K562 (cell line): ENCODE data around the gene LRRTM4. TPM values are rescaled to one million over a fixed set of nuclear protein-coding genes. Genes with fewer than 3 reads are reported as not detected.

ENCODE experiments used
- ATAC-seq: fragments of 200-7000 bp; cut with Tn5 transposase; 3 replicates; pipeline ENCODE4 v1.9.1; 2020; ENCODE audit warnings: moderate library complexity
- BruUV-seq: library from RNA; stranded (reverse); fragments of 400-500 nt; replicated peaks from 2 replicates; lab custom pipeline; 2021; lab: Mats Ljungman, UMichigan
- CTCF ChIA-PET: fragments of 300-600 bp; formaldehyde crosslinking; extraction: SDS; loops from one replicate; lab custom pipeline; 2021; ENCODE audit warnings: low intra/inter-chr PET ratio; lab: Yijun Ruan, JAX
- POLR2A ChIA-PET: fragments of 300-600, 350-650 bp; sonication (Branson Sonifier 250); formaldehyde crosslinking; extraction: SDS; loops from one replicate; lab custom pipeline; 2021; ENCODE audit warnings: antibody characterized with exemption, inconsistent platforms; lab: Yijun Ruan, JAX
- DNase-seq, 4 experiments: peaks; one replicate each; pipeline versions ENCODE4 v3.0.0 to v3.0.0-alpha.2; 2011 to 2018; ENCODE audit warnings: low spot score in 3 of 4, mixed read lengths in 3 of 4; ENCODE audit errors: extremely low read depth in 1 of 4
- FAIRE-seq: peaks from 2 replicates; lab custom pipeline; 2011; peaks lifted over from hg19 to GRCh38; lab: Jason Lieb, UNC
- H2AFZ ChIP-seq: 2 replicates; pipeline ENCODE4 v1.6.0; 2011; ENCODE audit warnings: low read depth, low read length, control low read depth, inconsistent platforms
- H3K27ac ChIP-seq: fragments of 200-600 bp; 3 replicates; pipeline ENCODE4 v1.8.0; 2011; ENCODE audit warnings: low read depth, mild to moderate bottlenecking, control low read depth, inconsistent platforms, low read length, moderate library complexity, mixed read lengths; ENCODE audit errors: extremely low read depth
- H3K27me3 ChIP-seq, 2 experiments: fragments of 300-600 bp in 1 of 2; 2 replicates in 1 of 2; 3 replicates in 1 of 2; pipeline versions ENCODE4 v1.6.0 to v1.8.0; 2011; ENCODE audit warnings: inconsistent platforms in 2 of 2, low read length in 2 of 2, mild to moderate bottlenecking in 1 of 2, mixed read lengths in 1 of 2, moderate library complexity in 1 of 2; ENCODE audit not compliant: control insufficient read depth in 2 of 2, insufficient read depth in 2 of 2
- H3K36me3 ChIP-seq: fragments of 300-600 bp; 3 replicates; pipeline ENCODE4 v1.8.0; 2011; ENCODE audit warnings: mild to moderate bottlenecking, low read length, inconsistent platforms; ENCODE audit not compliant: control insufficient read depth, insufficient read depth
- H3K4me1 ChIP-seq, 2 experiments: fragments of 200-600 bp in 1 of 2; replicated peaks in 1 of 2; 2 replicates in 1 of 2; 3 replicates in 1 of 2; pipeline versions ENCODE4 v1.5.1 to v1.8.0; 2011; ENCODE audit warnings: inconsistent platforms in 2 of 2, low read length in 2 of 2, mild to moderate bottlenecking in 1 of 2, mixed read lengths in 1 of 2, moderate library complexity in 1 of 2; ENCODE audit not compliant: control insufficient read depth in 2 of 2, insufficient read depth in 2 of 2
- H3K4me2 ChIP-seq: 2 replicates; pipeline ENCODE4 v1.6.1; 2011; ENCODE audit warnings: low read length, control low read depth, inconsistent platforms, mixed read lengths; ENCODE audit not compliant: insufficient read depth
- H3K4me3 ChIP-seq: fragments of 200-600 bp; sonication (generic), shearing (Covaris generic); 2 replicates; pipeline ENCODE4 v1.5.1; 2016; ENCODE audit warnings: control low read depth, inconsistent platforms
- H3K79me2 ChIP-seq: fragments of 200-600 bp; 3 replicates; pipeline ENCODE4 v1.8.0; 2011; ENCODE audit warnings: low read length, inconsistent platforms; ENCODE audit not compliant: control insufficient read depth, insufficient read depth
- H3K9ac ChIP-seq, 2 experiments: 2 replicates each; pipeline versions ENCODE4 v1.6.0 to v1.6.1; 2011; ENCODE audit warnings: low read depth in 2 of 2, low read length in 2 of 2, control low read depth in 1 of 2, inconsistent platforms in 1 of 2, mild to moderate bottlenecking in 1 of 2, mixed read lengths in 1 of 2; ENCODE audit not compliant: insufficient read depth in 1 of 2
- H3K9me1 ChIP-seq: one replicate; pipeline ENCODE4 v1.6.0; 2011; ENCODE audit warnings: inconsistent platforms, mild to moderate bottlenecking, low read length, moderate library complexity; ENCODE audit not compliant: control insufficient read depth, insufficient read depth
- H3K9me3 ChIP-seq: replicated peaks from 2 replicates; pipeline ENCODE4 v1.5.1; 2011; ENCODE audit warnings: low read depth, low read length, inconsistent platforms; ENCODE audit not compliant: control insufficient read depth, insufficient read depth
- H4K20me1 ChIP-seq: replicated peaks from 2 replicates; pipeline ENCODE4 v1.6.1; 2011; ENCODE audit warnings: low read length, inconsistent platforms, mixed read lengths; ENCODE audit not compliant: control insufficient read depth, insufficient read depth
- BRCA1 ChIP-seq, 2 experiments: fragments of 450-650 bp in 1 of 2; sonication (generic) in 1 of 2; formaldehyde crosslinking in 1 of 2; IDR thresholded peaks; 2 replicates each; pipeline versions ENCODE4 v1.5.0 to v1.6.1; 2017 to 2020; ENCODE audit warnings: mild to moderate bottlenecking in 1 of 2, missing genetic modification reagents in 1 of 2
- ERF ChIP-seq: fragments of 450-650 bp; formaldehyde crosslinking; IDR thresholded peaks from 2 replicates; pipeline ENCODE4 v1.4.0; 2020; ENCODE audit warnings: mild to moderate bottlenecking, mixed read lengths
- FIP1L1 ChIP-seq: fragments of 200-400 bp; formaldehyde crosslinking; IDR thresholded peaks from 2 replicates; pipeline ENCODE4 v1.6.1; 2018; ENCODE audit warnings: mild to moderate bottlenecking, low read depth, low read length; ENCODE audit not compliant: poor library complexity, severe bottlenecking
- RBM39 ChIP-seq: fragments of 200-400 bp; formaldehyde crosslinking; optimal IDR thresholded peaks from 2 replicates; pipeline ENCODE3; 2018; ENCODE audit warnings: low read depth, low read length
- ZNF609 ChIP-seq: sonication (generic); formaldehyde crosslinking; IDR thresholded peaks from 2 replicates; pipeline ENCODE4 v1.8.1; 2023; ENCODE audit warnings: missing genetic modification reagents, mild to moderate bottlenecking, borderline replicate concordance
- WGBS: fragments of 100-300 bp; shearing (Covaris generic); methylation state at CpG from one replicate; pipeline ENCODE4 v1.1.6; 2016; ENCODE audit warnings: low coverage, mixed read lengths; ENCODE audit not compliant: insufficient coverage; ENCODE audit errors: missing lambda C conversion rate; 5-methylcytosine and 5-hydroxymethylcytosine counted together
- in situ Hi-C: fragments of 300-500 bp; cut with MboI; formaldehyde crosslinking; loops from 4 replicates; pipeline ENCODE4 v1.15.0; 2018; ENCODE audit warnings: inconsistent platforms, mixed read lengths
- intact Hi-C: fragments of 100-400 bp; cut with micrococcal nuclease; formaldehyde crosslinking; loops from 2 replicates; pipeline ENCODE4 v1.14.2; 2022
- polyA plus RNA-seq, 8 experiments: library from polyadenylated mRNA; depleted of rRNA in 4 of 8; stranded (reverse) in 5 of 8; unstranded in 3 of 8; fragments of >200 nt; fragmentation: Nextera tagmentation in 2 of 8; fragmentation: Illumina TruSeq in 1 of 8; extraction: Ambion mirVana in 2 of 8; extraction: Trizol in 1 of 8; gene quantifications; 2 replicates each; pipeline versions ENCODE4 v1.2.1 to v1.2.3, GENCODE V29; 2011 to 2014; ENCODE audit warnings: inconsistent platforms in 1 of 8, missing spikeins in 1 of 8
- total RNA-seq, 7 experiments: library from RNA; depleted of rRNA in 6 of 7; stranded (reverse); fragments of >200 nt in 6 of 7; fragmentation: Illumina TruSeq in 2 of 7; extraction: Trizol in 2 of 7; gene quantifications; 2 replicates each; pipeline versions ENCODE4 v1.2.1 to v1.2.3, GENCODE V29; 2011 to 2021; ENCODE audit warnings: low replicate concordance in 1 of 7
- TF ChIP-seq, protein P1 (sequence below): fragments of 250-450 bp; sonication (Bioruptor Pico); IDR thresholded peaks from 2 replicates; pipeline ENCODE4 v1.5.0; 2021
- TF ChIP-seq, protein P2 (sequence below), 2 experiments: fragments of 450-650 bp; conservative IDR thresholded peaks; 2 replicates each; pipeline ENCODE4 v1.6.1; 2017; ENCODE audit warnings: mild to moderate bottlenecking in 2 of 2, moderate library complexity in 2 of 2

Gene LRRTM4
- total and polyA plus RNA-seq, 9 of the 15 experiments (the other 6 are each of a cell fraction or from before 2014, with no cell fraction given), result 0.04 TPM; not detected in 6

GRCh38 chr2:76721226-76721625, 801.0 kb downstream of the LRRTM4 start:
- Histone ChIP-seq H3K27me3 (no peaks in the 10 kb centered on the region), H3K4me2 (no peak overlapping the region), H3K9ac (no peak overlapping the region), H3K4me3 (no peak overlapping the region), H3K9me3 (no peaks in the 10 kb centered on the region), H3K27ac (no peak overlapping the region), H2AFZ (no peak overlapping the region), H3K9me1 (no peaks in the 10 kb centered on the region), H4K20me1 (no peaks in the 10 kb centered on the region), H3K79me2 (no peaks in the 10 kb centered on the region), H3K4me1 (no peaks in the 10 kb centered on the region), H3K36me3 (no peaks in the 10 kb centered on the region)
- WGBS, result 0% methylated on average over 3 of the region's 3 CpGs
- no TSS peak for BruUV-seq
- DNase-seq (no peak), ATAC-seq (no peak), FAIRE-seq (no peak)
- intact Hi-C loops, result no loop called here
- POLR2A ChIA-PET, result no interaction called here
- CTCF ChIA-PET, result no interaction called here
- in situ Hi-C loops, result no loop called here
- TF ChIP-seq ERF (CRISPR knock-in tag) (no peak), ZNF609 (no peak), FIP1L1 (no peak), RBM39 (no peak), BRCA1 (IDR thresholded peaks at IDR 0.05) (no peak), BRCA1 (CRISPR knock-in tag; IDR thresholded peaks at IDR 0.05) (no peak)
- TF ChIP-seq, protein P1, sequence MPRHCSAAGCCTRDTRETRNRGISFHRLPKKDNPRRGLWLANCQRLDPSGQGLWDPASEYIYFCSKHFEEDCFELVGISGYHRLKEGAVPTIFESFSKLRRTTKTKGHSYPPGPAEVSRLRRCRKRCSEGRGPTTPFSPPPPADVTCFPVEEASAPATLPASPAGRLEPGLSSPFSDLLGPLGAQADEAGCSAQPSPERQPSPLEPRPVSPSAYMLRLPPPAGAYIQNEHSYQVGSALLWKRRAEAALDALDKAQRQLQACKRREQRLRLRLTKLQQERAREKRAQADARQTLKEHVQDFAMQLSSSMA (CRISPR knock-in tag), result no peak
- TF ChIP-seq, protein P2, sequence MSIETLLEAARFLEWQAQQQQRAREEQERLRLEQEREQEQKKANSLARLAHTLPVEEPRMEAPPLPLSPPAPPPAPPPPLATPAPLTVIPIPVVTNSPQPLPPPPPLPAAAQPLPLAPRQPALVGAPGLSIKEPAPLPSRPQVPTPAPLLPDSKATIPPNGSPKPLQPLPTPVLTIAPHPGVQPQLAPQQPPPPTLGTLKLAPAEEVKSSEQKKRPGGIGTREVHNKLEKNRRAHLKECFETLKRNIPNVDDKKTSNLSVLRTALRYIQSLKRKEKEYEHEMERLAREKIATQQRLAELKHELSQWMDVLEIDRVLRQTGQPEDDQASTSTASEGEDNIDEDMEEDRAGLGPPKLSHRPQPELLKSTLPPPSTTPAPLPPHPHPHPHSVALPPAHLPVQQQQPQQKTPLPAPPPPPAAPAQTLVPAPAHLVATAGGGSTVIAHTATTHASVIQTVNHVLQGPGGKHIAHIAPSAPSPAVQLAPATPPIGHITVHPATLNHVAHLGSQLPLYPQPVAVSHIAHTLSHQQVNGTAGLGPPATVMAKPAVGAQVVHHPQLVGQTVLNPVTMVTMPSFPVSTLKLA (conservative IDR thresholded peaks at IDR 0.05), result no peak
